Measurements from ENCODE around the gene MAP7. TPM values are rescaled to one million over a fixed set of nuclear protein-coding genes. Genes with fewer than 3 reads are reported as not detected.

The MAP7 gene
- total RNA-seq, 4 donors from 2014 or later, result 4.6 to 9.7 (median 6.0) TPM

- no peak for TF ChIP-seq CTCF (IDR thresholded peaks at IDR 0.05; ENCODE audit: low read depth)
Measured at GRCh38 chr6:136338486-136338885, 211.7 kb downstream of the MAP7 start.

GRCh38 chr6:136337606-136338005 lies 212.6 kb downstream of the MAP7 start:
- no peak for TF ChIP-seq CTCF (IDR thresholded peaks at IDR 0.05; ENCODE audit: low read depth)

GRCh38 chr6:136337121-136337520 lies 213.1 kb downstream of the MAP7 start:
- no peak for TF ChIP-seq CTCF (IDR thresholded peaks at IDR 0.05; ENCODE audit: low read depth)

GRCh38 chr6:136335736-136336363 lies 214.4 kb downstream of the MAP7 start:
- TF ChIP-seq CTCF (IDR thresholded peaks at IDR 0.05; ENCODE audit: low read depth), result no peak

- TF ChIP-seq CTCF (IDR thresholded peaks at IDR 0.05; ENCODE audit: low read depth), result no peak
Measured at GRCh38 chr6:136334853-136335252, 215.4 kb downstream of the MAP7 start.

GRCh38 chr6:136334465-136334846 lies 215.8 kb downstream of the MAP7 start:
- TF ChIP-seq CTCF (IDR thresholded peaks at IDR 0.05; ENCODE audit: low read depth), result no peak

- no peak for TF ChIP-seq CTCF (IDR thresholded peaks at IDR 0.05; ENCODE audit: low read depth)
Measured at GRCh38 chr6:136333824-136334464, 216.3 kb downstream of the MAP7 start.

Data from subcutaneous adipose tissue (tissue), 4 donors.